ENCODE results near the gene WAC.

- TF ChIP-seq POLR2A (IDR thresholded peaks at IDR 0.05; ENCODE audit: low read length) (no peak), CTCF (IDR thresholded peaks at IDR 0.05) (no peak), RAD21 (conservative IDR thresholded peaks at IDR 0.05 in 1 of 2, IDR thresholded peaks at IDR 0.05 in 1 of 2) (no peak), ESRRA (IDR thresholded peaks at IDR 0.05; ENCODE audit: borderline replicate concordance, low read length) (no peak), KDM1A (IDR thresholded peaks at IDR 0.05; ENCODE audit: low read depth) (no peak), HES2 (IDR thresholded peaks at IDR 0.05) (no peak), ZSCAN20 (CRISPR knock-in tag; IDR thresholded peaks at IDR 0.05) (no peak)
Measured at GRCh38 chr10:28604567-28605536, 71.9 kb downstream of the WAC start.
